Neuronal stem cell (in vitro differentiated cells): ENCODE results near the gene OSBPL9.

ENCODE experiments used
- DNase-seq: peaks from one replicate; pipeline ENCODE4 v3.0.0-alpha.2; 2013; ENCODE audit warnings: low spot score
- H2AFZ ChIP-seq: one replicate; pipeline ENCODE4 v1.6.1; 2013; ENCODE audit warnings: mild to moderate bottlenecking, low read length, inconsistent platforms
- H2AK5ac ChIP-seq: 2 replicates; pipeline ENCODE4 v1.6.1; 2013; ENCODE audit warnings: low read depth, mild to moderate bottlenecking, inconsistent platforms, low read length, moderate library complexity, mixed read lengths
- H2BK120ac ChIP-seq: 2 replicates; pipeline ENCODE4 v1.6.1; 2013; ENCODE audit warnings: low read depth, mild to moderate bottlenecking, inconsistent platforms, low read length, moderate library complexity, mixed read lengths
- H2BK12ac ChIP-seq: one replicate; pipeline ENCODE4 v1.6.1; 2013; ENCODE audit warnings: low read length, inconsistent platforms
- H2BK15ac ChIP-seq: 2 replicates; pipeline ENCODE4 v1.6.1; 2013; ENCODE audit warnings: mild to moderate bottlenecking, low read length, inconsistent platforms, mixed read lengths
- H2BK5ac ChIP-seq: one replicate; pipeline ENCODE4 v1.6.1; 2013; ENCODE audit warnings: inconsistent platforms, mild to moderate bottlenecking, low read length, moderate library complexity
- H3K14ac ChIP-seq: one replicate; pipeline ENCODE4 v1.6.1; 2013; ENCODE audit warnings: low read length, inconsistent platforms
- H3K18ac ChIP-seq: 2 replicates; pipeline ENCODE4 v1.6.1; 2013; ENCODE audit warnings: low read length, inconsistent platforms
- H3K23ac ChIP-seq: 2 replicates; pipeline ENCODE4 v1.6.1; 2013; ENCODE audit warnings: low read depth, mild to moderate bottlenecking, mixed read lengths, low read length, inconsistent platforms; ENCODE audit not compliant: poor library complexity
- H3K27ac ChIP-seq: replicated peaks from 3 replicates; pipeline ENCODE4 v1.5.1; 2013; ENCODE audit warnings: low read length, inconsistent platforms
- H3K27me3 ChIP-seq, 3 experiments: 2 replicates each; pipeline ENCODE4 v1.6.1; 2013; ENCODE audit warnings: low read length in 3 of 3, mild to moderate bottlenecking in 2 of 3, inconsistent platforms in 1 of 3, low read depth in 1 of 3, mixed read lengths in 1 of 3, moderate library complexity in 1 of 3; ENCODE audit not compliant: control insufficient read depth in 3 of 3, insufficient read depth in 3 of 3
- H3K36me3 ChIP-seq, 2 donors: replicated peaks in 1 of 2; 2 replicates each; pipeline ENCODE4 v1.6.1; 2013; ENCODE audit warnings: low read length in 2 of 2; ENCODE audit not compliant: control insufficient read depth in 2 of 2, insufficient read depth in 2 of 2
- H3K4ac ChIP-seq: 2 replicates; pipeline ENCODE4 v1.6.1; 2013; ENCODE audit warnings: inconsistent platforms, mild to moderate bottlenecking, low read length, moderate library complexity
- H3K4me1 ChIP-seq, 2 donors: 1 replicate in 1 of 2; 2 replicates in 1 of 2; pipeline ENCODE4 v1.6.1; 2013; ENCODE audit warnings: low read length in 2 of 2, low read depth in 1 of 2; ENCODE audit not compliant: control insufficient read depth in 2 of 2, insufficient read depth in 1 of 2
- H3K4me2 ChIP-seq: one replicate; pipeline ENCODE4 v1.6.1; 2013; ENCODE audit warnings: mild to moderate bottlenecking, low read length, inconsistent platforms; ENCODE audit not compliant: insufficient read depth, poor library complexity, severe bottlenecking
- H3K4me3 ChIP-seq, 2 donors: 2 replicates each; pipeline ENCODE4 v1.5.1; 2013; ENCODE audit warnings: low read length in 2 of 2, mild to moderate bottlenecking in 2 of 2, inconsistent platforms in 1 of 2, moderate library complexity in 1 of 2
- H3K79me1 ChIP-seq: one replicate; pipeline ENCODE4 v1.6.1; 2013; ENCODE audit warnings: low read depth, mild to moderate bottlenecking, inconsistent platforms, low read length, moderate library complexity
- H3K9ac ChIP-seq: one replicate; pipeline ENCODE4 v1.6.1; 2013; ENCODE audit warnings: mild to moderate bottlenecking, low read depth, low read length, inconsistent platforms; ENCODE audit not compliant: poor library complexity
- H3K9me3 ChIP-seq, 2 donors: replicated peaks in 1 of 2; 2 replicates each; pipeline versions ENCODE3 to v1.6.1; 2013; ENCODE audit warnings: low read length in 2 of 2, mild to moderate bottlenecking in 2 of 2, inconsistent platforms in 1 of 2, low read depth in 1 of 2, mixed read lengths in 1 of 2, moderate library complexity in 1 of 2; ENCODE audit not compliant: control insufficient read depth in 2 of 2, insufficient read depth in 1 of 2
- H4K8ac ChIP-seq: one replicate; pipeline ENCODE4 v1.6.1; 2013; ENCODE audit warnings: low read depth, mild to moderate bottlenecking, inconsistent platforms, low read length, moderate library complexity
- H4K91ac ChIP-seq: one replicate; pipeline ENCODE4 v1.6.1; 2013; ENCODE audit warnings: low read length, low read depth, mild to moderate bottlenecking, inconsistent platforms; ENCODE audit not compliant: poor library complexity
- WGBS, 2 donors: extraction: QIAGEN DNeasy Blood & Tissue Kit; methylation state at CpG; one replicate each; pipeline ENCODE4 v1.1.7; 2013; ENCODE audit warnings: missing lambda C conversion rate in 2 of 2, mixed read lengths in 1 of 2; ENCODE audit not compliant: insufficient read length in 2 of 2, insufficient replicate concordance in 1 of 2; ENCODE audit errors: extremely low coverage in 2 of 2; 5-methylcytosine and 5-hydroxymethylcytosine counted together

OSBPL9 gene

GRCh38 chr1:51581238-51581637 is 35.7 kb upstream of the OSBPL9 start:
- H2AK5ac ChIP-seq: no peak overlapping the region
- H2BK12ac ChIP-seq: no peak overlapping the region
- no CpG with 5 or more reads among the region's 3 CpGs for WGBS, 2 donors

DNA sequence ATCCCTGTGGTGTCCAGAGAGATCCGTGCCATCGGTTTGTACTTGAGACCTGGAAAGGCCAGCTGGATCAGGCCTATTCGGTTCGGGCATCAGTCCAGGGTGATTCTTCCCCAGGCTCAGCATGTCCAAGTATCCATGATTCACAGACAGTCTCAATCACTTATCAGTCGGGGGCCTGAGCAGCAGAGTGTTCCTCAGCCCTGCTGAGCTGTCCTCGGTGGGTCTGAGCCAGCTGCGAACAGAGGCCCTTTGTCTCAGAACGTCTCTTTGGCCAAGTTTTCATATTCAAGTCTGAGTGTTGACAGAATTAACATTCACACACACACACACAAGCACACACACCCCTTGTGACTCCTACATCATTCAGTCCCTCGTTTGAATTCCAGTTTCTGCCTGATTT is 33.4 kb upstream of the OSBPL9 start:
- Histone ChIP-seq H2AFZ (peak overlapping the region; percentile 25), H2AK5ac (no peak overlapping the region), H4K91ac (no peak overlapping the region), H3K23ac (no peak overlapping the region), H4K8ac (no peak overlapping the region), H3K9ac (no peak overlapping the region), H3K36me3 (no peaks in the 10 kb centered on the region), H3K14ac (no peak overlapping the region), H3K18ac (no peak overlapping the region), H3K79me1 (no peaks in the 10 kb centered on the region), H3K9me3 (no peaks in the 10 kb centered on the region), H3K4me3 (no peak overlapping the region), H2BK120ac (no peak overlapping the region), H3K4me1 (no peaks in the 10 kb centered on the region), H3K4me2 (no peak overlapping the region), H2BK5ac (no peak overlapping the region), H3K27me3 (peaks cover 0 to 6% (median 0%) of the 10 kb centered on the region in 3 experiments), H2BK12ac (no peak overlapping the region), H2BK15ac (no peak overlapping the region), H3K4ac (no peak overlapping the region), H3K27ac (no peak overlapping the region)
- WGBS, 2 donors: no CpG with 5 or more reads among the region's 9 CpGs
- no peak for DNase-seq

More at GRCh38 chr1:51581238-51581637, 35.7 kb upstream of the OSBPL9 start:
- no peak overlapping the region for H3K18ac ChIP-seq
- no peak overlapping the region for H3K14ac ChIP-seq
- DNase-seq: no peak
- no peak overlapping the region for H3K4me2 ChIP-seq
- H3K9me3 ChIP-seq: no peaks in the 10 kb centered on the region
- H2BK5ac ChIP-seq: no peak overlapping the region
- H3K9ac ChIP-seq: no peak overlapping the region
- no peaks in the 10 kb centered on the region for H3K4me1 ChIP-seq
- no peak overlapping the region for H3K27ac ChIP-seq
- peaks cover 0 to 9% (median 0%) of the 10 kb centered on the region in 3 experiments for H3K27me3 ChIP-seq
- no peak overlapping the region for H3K4me3 ChIP-seq
- no peak overlapping the region for H3K4ac ChIP-seq
- no peak overlapping the region for H2BK120ac ChIP-seq
- H3K23ac ChIP-seq: no peak overlapping the region
- no peak overlapping the region for H4K91ac ChIP-seq
- H3K36me3 ChIP-seq: no peaks in the 10 kb centered on the region
- H2AFZ ChIP-seq: no peak overlapping the region
- no peaks in the 10 kb centered on the region for H3K79me1 ChIP-seq
- H4K8ac ChIP-seq: no peak overlapping the region
- H2BK15ac ChIP-seq: no peak overlapping the region

- no peak for DNase-seq
- Histone ChIP-seq H4K91ac (no peak overlapping the region), H3K79me1 (no peaks in the 10 kb centered on the region), H2BK120ac (no peak overlapping the region), H2BK12ac (no peak overlapping the region), H3K27me3 (peaks cover 0 to 4% (median 0%) of the 10 kb centered on the region in 3 experiments), H2BK5ac (no peak overlapping the region), H3K4me1 (no peaks in the 10 kb centered on the region), H3K23ac (no peak overlapping the region), H3K9ac (no peak overlapping the region), H3K27ac (no peak overlapping the region), H2AFZ (no peak overlapping the region), H3K9me3 (no peaks in the 10 kb centered on the region), H3K4ac (no peak overlapping the region), H4K8ac (no peak overlapping the region), H3K4me3 (no peak overlapping the region), H3K4me2 (no peak overlapping the region), H3K14ac (no peak overlapping the region), H3K36me3 (no peaks in the 10 kb centered on the region), H2AK5ac (no peak overlapping the region), H2BK15ac (no peak overlapping the region), H3K18ac (no peak overlapping the region)
- WGBS, 2 donors: no CpG with 5 or more reads among the region's 5 CpGs
Measured at GRCh38 chr1:51584021-51584420, 32.9 kb upstream of the OSBPL9 start.

GRCh38 chr1:51592711-51593110 is 24.2 kb upstream of the OSBPL9 start:
- Histone ChIP-seq H2BK15ac (no peak overlapping the region), H3K9me3 (no peaks in the 10 kb centered on the region), H3K27ac (no peak overlapping the region), H3K27me3 (peaks cover 0 to 16% (median 0%) of the 10 kb centered on the region in 3 experiments), H3K4ac (no peak overlapping the region), H2AFZ (no peak overlapping the region), H4K8ac (no peak overlapping the region), H2BK12ac (no peak overlapping the region), H3K18ac (peak overlapping the region; percentile 1), H3K14ac (no peak overlapping the region), H3K23ac (no peak overlapping the region), H3K79me1 (no peaks in the 10 kb centered on the region), H3K4me1 (no peaks in the 10 kb centered on the region), H3K4me3 (no peak overlapping the region), H3K9ac (no peak overlapping the region), H3K36me3 (no peaks in the 10 kb centered on the region), H3K4me2 (no peak overlapping the region), H2BK5ac (no peak overlapping the region), H2AK5ac (no peak overlapping the region), H2BK120ac (no peak overlapping the region), H4K91ac (no peak overlapping the region)
- DNase-seq: no peak
